ENCODE measurements around the gene COL19A1.

DNA sequence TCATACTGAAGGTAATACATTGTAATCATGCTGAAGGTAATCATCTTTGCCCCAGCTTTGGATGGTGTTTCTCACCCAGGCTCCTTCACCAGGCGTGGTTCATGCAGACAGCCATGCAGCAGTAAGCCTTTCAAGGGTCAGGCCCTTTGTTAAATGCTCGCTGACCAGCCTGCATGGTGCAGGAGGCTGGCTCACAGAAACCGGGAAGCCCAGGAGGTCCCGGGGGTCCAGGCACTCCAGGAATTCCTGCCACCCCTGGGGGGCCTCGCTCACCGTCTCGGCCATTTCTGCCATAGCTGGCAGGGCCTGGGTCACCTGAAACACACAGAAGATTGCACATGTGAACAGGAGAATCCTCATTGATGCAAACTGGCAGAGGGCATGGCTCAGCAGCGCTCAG, 350.4 kb downstream of the COL19A1 start:
- TF ChIP-seq, protein P1, sequence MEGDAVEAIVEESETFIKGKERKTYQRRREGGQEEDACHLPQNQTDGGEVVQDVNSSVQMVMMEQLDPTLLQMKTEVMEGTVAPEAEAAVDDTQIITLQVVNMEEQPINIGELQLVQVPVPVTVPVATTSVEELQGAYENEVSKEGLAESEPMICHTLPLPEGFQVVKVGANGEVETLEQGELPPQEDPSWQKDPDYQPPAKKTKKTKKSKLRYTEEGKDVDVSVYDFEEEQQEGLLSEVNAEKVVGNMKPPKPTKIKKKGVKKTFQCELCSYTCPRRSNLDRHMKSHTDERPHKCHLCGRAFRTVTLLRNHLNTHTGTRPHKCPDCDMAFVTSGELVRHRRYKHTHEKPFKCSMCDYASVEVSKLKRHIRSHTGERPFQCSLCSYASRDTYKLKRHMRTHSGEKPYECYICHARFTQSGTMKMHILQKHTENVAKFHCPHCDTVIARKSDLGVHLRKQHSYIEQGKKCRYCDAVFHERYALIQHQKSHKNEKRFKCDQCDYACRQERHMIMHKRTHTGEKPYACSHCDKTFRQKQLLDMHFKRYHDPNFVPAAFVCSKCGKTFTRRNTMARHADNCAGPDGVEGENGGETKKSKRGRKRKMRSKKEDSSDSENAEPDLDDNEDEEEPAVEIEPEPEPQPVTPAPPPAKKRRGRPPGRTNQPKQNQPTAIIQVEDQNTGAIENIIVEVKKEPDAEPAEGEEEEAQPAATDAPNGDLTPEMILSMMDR (conservative IDR thresholded peaks at IDR 0.05; ENCODE audit: low read length) = no peak
- no peak for TF ChIP-seq EZH2phosphoT487 (IDR thresholded peaks at IDR 0.05; ENCODE audit: borderline replicate concordance, low read depth, low read length)
